ENCODE data around the gene ARPP21. TPM values are rescaled to one million over a fixed set of nuclear protein-coding genes. Genes with fewer than 3 reads are reported as not detected.

ARPP21 gene
- total and polyA plus RNA-seq, 8 donors: 0.26 to 0.31 TPM; not detected in 6

DNA sequence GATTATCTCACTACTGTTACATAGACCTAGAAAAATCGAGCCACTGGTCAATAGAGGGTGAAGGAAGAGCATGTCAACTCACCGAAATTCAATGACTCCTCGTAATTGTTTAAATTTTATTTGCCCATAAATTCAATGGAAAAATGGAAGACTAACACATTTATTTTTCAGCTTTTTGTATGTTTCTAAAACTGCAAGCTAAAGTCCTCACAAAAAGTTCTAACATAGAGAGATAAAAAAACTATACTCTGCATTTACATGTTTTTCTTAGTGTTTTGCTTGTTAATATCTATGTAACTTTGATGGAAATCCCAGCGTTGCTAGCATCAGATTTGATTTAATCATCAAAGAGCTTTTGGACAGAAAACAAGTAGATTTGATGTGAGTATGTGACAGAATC, 6.8 kb downstream of the ARPP21 start:
- DNase-seq: no peak
- H3K9me3 ChIP-seq: no peaks in the 10 kb centered on the region
- FAIRE-seq: no peak
- intact Hi-C loops (cut with DNase I): no loop called here
- H3K4me3 ChIP-seq: no peak overlapping the region
- H3K27me3 ChIP-seq: peaks cover 3 to 18% (median 8%) of the 10 kb centered on the region in 4 donors
- no peaks in the 10 kb centered on the region for H3K36me3 ChIP-seq
- TF ChIP-seq, protein P1, sequence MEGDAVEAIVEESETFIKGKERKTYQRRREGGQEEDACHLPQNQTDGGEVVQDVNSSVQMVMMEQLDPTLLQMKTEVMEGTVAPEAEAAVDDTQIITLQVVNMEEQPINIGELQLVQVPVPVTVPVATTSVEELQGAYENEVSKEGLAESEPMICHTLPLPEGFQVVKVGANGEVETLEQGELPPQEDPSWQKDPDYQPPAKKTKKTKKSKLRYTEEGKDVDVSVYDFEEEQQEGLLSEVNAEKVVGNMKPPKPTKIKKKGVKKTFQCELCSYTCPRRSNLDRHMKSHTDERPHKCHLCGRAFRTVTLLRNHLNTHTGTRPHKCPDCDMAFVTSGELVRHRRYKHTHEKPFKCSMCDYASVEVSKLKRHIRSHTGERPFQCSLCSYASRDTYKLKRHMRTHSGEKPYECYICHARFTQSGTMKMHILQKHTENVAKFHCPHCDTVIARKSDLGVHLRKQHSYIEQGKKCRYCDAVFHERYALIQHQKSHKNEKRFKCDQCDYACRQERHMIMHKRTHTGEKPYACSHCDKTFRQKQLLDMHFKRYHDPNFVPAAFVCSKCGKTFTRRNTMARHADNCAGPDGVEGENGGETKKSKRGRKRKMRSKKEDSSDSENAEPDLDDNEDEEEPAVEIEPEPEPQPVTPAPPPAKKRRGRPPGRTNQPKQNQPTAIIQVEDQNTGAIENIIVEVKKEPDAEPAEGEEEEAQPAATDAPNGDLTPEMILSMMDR (IDR thresholded peaks at IDR 0.05): no peak
- H3K27ac ChIP-seq: no peak overlapping the region
- WGBS, 2 donors: 62 to 75% methylated on average over 4 of the region's 4 CpGs
- H3K4me1 ChIP-seq: no peaks in the 10 kb centered on the region
- ATAC-seq: no peak

DNA sequence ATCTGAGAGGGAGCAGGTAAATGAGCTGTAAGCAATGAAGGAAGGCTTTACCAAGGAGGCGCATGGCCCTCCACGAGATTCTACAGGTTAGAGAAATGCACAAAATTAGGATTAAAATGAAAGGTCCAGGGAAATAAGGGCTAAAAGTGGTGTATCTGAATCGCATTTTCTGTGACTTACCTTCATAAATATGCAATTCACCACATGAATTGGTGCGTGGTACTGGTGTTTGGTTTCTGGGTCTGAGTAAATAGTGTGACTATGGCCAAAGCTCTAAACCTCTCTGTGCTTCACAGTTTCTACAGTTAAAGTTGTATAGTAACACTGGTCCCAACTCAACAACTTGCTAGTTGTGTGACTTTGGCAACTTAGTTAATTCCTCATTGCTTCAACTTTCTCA, 8.1 kb downstream of the ARPP21 start:
- no peak for FAIRE-seq
- H3K27ac ChIP-seq: no peak overlapping the region
- H3K36me3 ChIP-seq: no peaks in the 10 kb centered on the region
- peaks cover 3 to 8% (median 6%) of the 10 kb centered on the region in 4 donors for H3K27me3 ChIP-seq
- H3K4me3 ChIP-seq: no peak overlapping the region
- TF ChIP-seq, protein P1 (IDR thresholded peaks at IDR 0.05): no peak
- H3K4me1 ChIP-seq: no peaks in the 10 kb centered on the region
- no peak for ATAC-seq
- no peak for DNase-seq
- no peaks in the 10 kb centered on the region for H3K9me3 ChIP-seq
- intact Hi-C loops (cut with DNase I): no loop called here
- WGBS, 2 donors: 68 to 83% methylated on average over 4 of the region's 4 CpGs

DNA sequence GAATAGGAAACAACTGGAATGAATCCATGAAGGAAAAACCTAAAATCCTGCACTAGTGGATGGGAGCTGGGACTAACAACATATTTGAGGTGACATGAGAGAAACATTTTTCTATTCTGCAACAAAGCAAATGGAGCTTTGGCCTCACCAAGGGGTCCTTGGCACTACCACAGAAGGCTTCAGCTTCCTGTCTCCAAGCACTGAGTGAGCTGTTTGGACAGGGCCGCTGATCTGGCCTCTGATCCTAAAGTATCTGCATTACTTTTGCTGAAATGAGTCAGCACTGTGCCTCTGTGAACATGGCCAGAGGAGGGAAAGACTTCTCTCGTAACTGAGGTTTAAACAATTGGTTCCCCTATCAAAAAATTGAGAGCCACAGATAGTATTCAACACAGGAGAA, 9.0 kb downstream of the ARPP21 start:
- H3K9me3 ChIP-seq: no peaks in the 10 kb centered on the region
- FAIRE-seq (no peak), DNase-seq (no peak), ATAC-seq (no peak)
- 42 to 43% methylated on average over 2 of the region's 2 CpGs for WGBS, 2 donors
- peaks cover under 1 to 6% (median 4%) of the 10 kb centered on the region in 4 donors for H3K27me3 ChIP-seq
- intact Hi-C loops (cut with DNase I): no loop called here
- H3K4me1 ChIP-seq: no peaks in the 10 kb centered on the region
- TF ChIP-seq, protein P1 (IDR thresholded peaks at IDR 0.05): no peak
- no peaks in the 10 kb centered on the region for H3K36me3 ChIP-seq
- H3K4me3 ChIP-seq: no peak overlapping the region
- no peak overlapping the region for H3K27ac ChIP-seq

DNA sequence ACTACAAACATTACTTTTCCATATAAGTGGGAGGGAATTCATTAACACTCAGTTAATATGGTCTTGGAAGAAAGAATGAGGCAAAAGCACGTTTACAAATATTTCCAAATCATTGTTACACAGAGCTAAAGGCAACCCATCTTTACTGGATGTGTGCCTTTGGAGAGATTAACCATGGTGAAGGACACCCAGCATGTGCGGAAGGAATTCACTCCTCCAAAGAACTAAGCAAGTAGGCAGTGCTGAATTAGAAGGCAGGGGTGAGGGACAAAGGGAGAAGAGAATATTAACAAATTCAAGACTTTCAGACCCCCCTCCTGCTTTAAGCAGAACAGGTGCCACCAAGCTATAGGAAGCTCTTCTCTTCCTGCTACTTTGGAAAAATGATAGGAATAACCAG, 10.1 kb downstream of the ARPP21 start:
- ATAC-seq (no peak), FAIRE-seq (no peak), DNase-seq (no peak)
- TF ChIP-seq, protein P1 (IDR thresholded peaks at IDR 0.05): no peak
- H3K4me1 ChIP-seq: no peaks in the 10 kb centered on the region
- H3K27me3 ChIP-seq: peaks cover 3 to 7% (median 6%) of the 10 kb centered on the region in 4 donors
- H3K9me3 ChIP-seq: no peaks in the 10 kb centered on the region
- no peak overlapping the region for H3K27ac ChIP-seq
- H3K36me3 ChIP-seq: no peaks in the 10 kb centered on the region
- 57 to 65% methylated on average over 2 of the region's 2 CpGs for WGBS, 2 donors
- intact Hi-C loops (cut with DNase I): no loop called here
- no peak overlapping the region for H3K4me3 ChIP-seq

DNA sequence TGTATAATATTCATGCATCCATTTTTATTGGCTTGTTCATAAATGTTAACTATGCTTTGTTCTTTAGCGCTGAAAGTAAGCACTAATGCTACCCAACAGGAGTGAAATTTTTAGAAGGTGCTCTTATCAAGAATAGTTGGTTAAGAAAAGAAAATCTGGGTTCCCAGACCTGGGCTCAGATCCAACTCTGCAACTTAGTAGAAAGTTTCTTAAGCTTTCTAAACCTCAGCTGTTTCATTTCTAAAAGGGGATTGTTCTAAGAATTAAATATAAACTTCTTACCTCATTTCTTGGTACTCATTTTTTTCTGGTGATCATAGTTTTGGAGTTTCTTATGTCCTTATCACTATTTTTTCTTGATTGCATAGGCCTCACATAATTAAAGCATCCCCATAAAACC, 12.1 kb downstream of the ARPP21 start:
- no peak for DNase-seq
- 92 to 96% methylated on average over 1 of the region's 1 CpG for WGBS, 2 donors
- TF ChIP-seq, protein P1 (IDR thresholded peaks at IDR 0.05): no peak

More for the DNA sequence above, 12.1 kb downstream of the ARPP21 start:
- H3K27ac ChIP-seq: no peak overlapping the region
- peaks cover 0 to 7% (median 0%) of the 10 kb centered on the region in 4 donors for H3K27me3 ChIP-seq
- H3K4me1 ChIP-seq: no peaks in the 10 kb centered on the region
- no peak for FAIRE-seq
- ATAC-seq: no peak
- intact Hi-C loops (cut with DNase I): no loop called here
- H3K9me3 ChIP-seq: no peaks in the 10 kb centered on the region
- H3K36me3 ChIP-seq: no peaks in the 10 kb centered on the region
- no peak overlapping the region for H3K4me3 ChIP-seq
